Loucy (cell line): ENCODE data around the gene PABPN1L.

Experiments
- H2AFZ ChIP-seq: fragments of 200-600 bp; sonication (generic); 2 replicates; pipeline ENCODE4 v1.6.0; 2016; ENCODE audit warnings: antibody characterized with exemption, mild to moderate bottlenecking, low read length, moderate library complexity
- H3F3A ChIP-seq: fragments of 200-600 bp; 2 replicates; pipeline ENCODE4 v1.6.0; 2016; ENCODE audit warnings: antibody characterized with exemption, low read depth, mild to moderate bottlenecking
- H3K27me3 ChIP-seq: fragments of 200-600 bp; sonication (generic); 2 replicates; pipeline ENCODE4 v1.6.1; 2014; ENCODE audit warnings: low read length, mild to moderate bottlenecking; ENCODE audit not compliant: insufficient read depth, poor library complexity, severe bottlenecking
- H3K36me3 ChIP-seq: fragments of 200-600 bp; sonication (generic); 2 replicates; pipeline ENCODE4 v1.6.1; 2016; ENCODE audit warnings: low read length; ENCODE audit not compliant: insufficient read depth
- H3K4me1 ChIP-seq: fragments of 200-600 bp; sonication (generic); 2 replicates; pipeline ENCODE4 v1.5.1; 2014; ENCODE audit warnings: low read length, mild to moderate bottlenecking; ENCODE audit not compliant: insufficient read depth, poor library complexity, severe bottlenecking
- H3K4me2 ChIP-seq: fragments of 200-600 bp; sonication (generic); 2 replicates; pipeline ENCODE4 v1.6.0; 2014; ENCODE audit warnings: antibody characterized with exemption, low read length, low read depth, mild to moderate bottlenecking; ENCODE audit not compliant: poor library complexity, severe bottlenecking
- H3K4me3 ChIP-seq: fragments of 200-600 bp; sonication (generic); 2 replicates; pipeline ENCODE4 v1.5.1; 2014; ENCODE audit warnings: low read length, mild to moderate bottlenecking, mixed read lengths; ENCODE audit not compliant: poor library complexity, severe bottlenecking
- H3K79me2 ChIP-seq: fragments of 200-600 bp; sonication (generic); 2 replicates; pipeline ENCODE4 v1.6.1; 2014; ENCODE audit warnings: low read length; ENCODE audit not compliant: insufficient read depth
- H3K9ac ChIP-seq: fragments of 200-600 bp; sonication (generic); 2 replicates; pipeline ENCODE4 v1.6.0; 2014; ENCODE audit warnings: mild to moderate bottlenecking, low read depth, low read length, moderate library complexity; ENCODE audit not compliant: poor library complexity, severe bottlenecking
- H3K9me2 ChIP-seq: fragments of 200-600 bp; sonication (generic); replicated peaks from 2 replicates; pipeline ENCODE4 v1.6.1; 2016; ENCODE audit warnings: low read depth, low read length, mixed read lengths
- H3K9me3 ChIP-seq: fragments of 200-600 bp; sonication (generic); 2 replicates; pipeline ENCODE4 v1.6.1; 2014; ENCODE audit warnings: mild to moderate bottlenecking, antibody characterized with exemption, low read length, low read depth; ENCODE audit not compliant: insufficient read depth
- H4K20me1 ChIP-seq: fragments of 200-600 bp; sonication (generic); 2 replicates; pipeline ENCODE4 v1.6.0; 2014; ENCODE audit warnings: antibody characterized with exemption, low read length, mild to moderate bottlenecking; ENCODE audit not compliant: insufficient read depth, poor library complexity, severe bottlenecking
- CTCF ChIP-seq: fragments of 200-600 bp; sonication (generic); conservative IDR thresholded peaks from 2 replicates; pipeline ENCODE4 v1.5.1; 2014; ENCODE audit warnings: mild to moderate bottlenecking, antibody characterized with exemption, low read length
- EZH2phosphoT487 ChIP-seq: fragments of 200-600 bp; IDR thresholded peaks from 2 replicates; pipeline ENCODE4 v1.6.1; 2018; ENCODE audit warnings: antibody characterized with exemption, mild to moderate bottlenecking, moderate library complexity, borderline replicate concordance

Gene PABPN1L, protein sequence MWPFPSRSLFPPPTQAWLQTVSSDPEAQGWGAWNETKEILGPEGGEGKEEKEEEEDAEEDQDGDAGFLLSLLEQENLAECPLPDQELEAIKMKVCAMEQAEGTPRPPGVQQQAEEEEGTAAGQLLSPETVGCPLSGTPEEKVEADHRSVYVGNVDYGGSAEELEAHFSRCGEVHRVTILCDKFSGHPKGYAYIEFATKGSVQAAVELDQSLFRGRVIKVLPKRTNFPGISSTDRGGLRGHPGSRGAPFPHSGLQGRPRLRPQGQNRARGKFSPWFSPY

DNA sequence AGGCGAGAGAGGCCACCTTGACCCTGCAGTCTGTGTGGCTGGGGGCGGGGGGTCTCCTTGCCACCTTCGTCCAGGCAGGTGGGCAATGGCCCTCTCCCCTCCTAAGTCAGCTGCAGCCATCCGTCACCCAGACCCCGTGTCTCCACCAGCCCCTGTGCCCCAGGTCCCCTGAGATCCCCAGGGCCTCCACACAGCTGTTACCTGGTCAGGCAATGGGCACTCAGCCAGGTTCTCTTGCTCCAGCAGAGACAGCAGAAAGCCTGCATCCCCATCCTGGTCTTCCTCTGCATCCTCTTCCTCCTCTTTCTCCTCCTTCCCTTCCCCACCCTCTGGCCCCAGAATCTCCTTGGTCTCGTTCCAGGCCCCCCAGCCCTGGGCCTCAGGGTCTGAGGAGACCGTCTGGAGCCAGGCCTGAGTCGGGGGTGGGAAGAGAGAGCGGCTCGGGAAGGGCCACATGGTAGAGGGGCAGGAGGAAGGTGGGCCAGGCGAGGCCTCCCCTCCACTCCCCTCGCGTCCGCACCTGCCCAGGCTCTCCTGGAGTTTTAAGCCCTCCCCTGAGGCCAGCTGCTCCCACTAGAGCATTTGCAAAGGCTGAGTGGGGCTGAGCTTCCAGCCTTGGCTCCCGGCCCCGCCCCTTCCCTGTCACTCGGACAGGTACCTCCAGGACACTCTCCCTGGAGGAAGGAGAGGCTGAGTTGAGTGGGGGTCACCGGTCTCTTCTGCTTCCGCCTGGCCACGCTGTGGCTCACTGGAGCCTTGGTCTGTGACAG, at the start of gene PABPN1L:
TSS of gene PABPN1L (minus strand) at position 510 of the 770 bp plus-strand sequence. CDS start at position 456, 54 bp downstream.
- Histone ChIP-seq H3K9ac (no peak within 1 kb of the TSS), H3F3A (no peaks in the 10 kb centered on the region), H4K20me1 (no peaks in the 10 kb centered on the region), H3K36me3 (no peaks in the 10 kb centered on the region), H3K9me2 (no peaks in the 10 kb centered on the region), H3K27me3 (no peaks in the 10 kb centered on the region), H3K9me3 (no peaks in the 10 kb centered on the region), H2AFZ (no peak within 1 kb of the TSS), H3K4me3 (no peak within 1 kb of the TSS), H3K79me2 (no peaks in the 10 kb centered on the region), H3K4me2 (no peak within 1 kb of the TSS), H3K4me1 (no peaks in the 10 kb centered on the region)
- TF ChIP-seq CTCF (no peak), EZH2phosphoT487 (no peak)

- peaks cover 59% of the 10 kb centered on the region for H4K20me1 ChIP-seq
- H3K4me2 ChIP-seq = no peak overlapping the region
Observed at GRCh38 chr16:88915639-88916327, 49.3 kb upstream of the PABPN1L start.

More at GRCh38 chr16:88915639-88916327, 49.3 kb upstream of the PABPN1L start:
- Histone ChIP-seq H3K36me3 (peaks cover 27% of the 10 kb centered on the region; the same call in 1 of the 2 replicates), H3K79me2 (peaks cover 79% of the 10 kb centered on the region; the same call in 1 of the 2 replicates), H3K9me3 (no peaks in the 10 kb centered on the region), H2AFZ (no peak overlapping the region), H3F3A (no peaks in the 10 kb centered on the region), H3K9me2 (no peaks in the 10 kb centered on the region), H3K27me3 (no peaks in the 10 kb centered on the region), H3K9ac (no peak overlapping the region), H3K4me1 (no peaks in the 10 kb centered on the region), H3K4me3 (no peak overlapping the region)
- TF ChIP-seq CTCF = no peak
- TF ChIP-seq EZH2phosphoT487 = no peak
